HG03045 (cell line): ENCODE measurements around the gene KIAA1671.
"Not testable (repeated sequence)": the region's sequence is repeated elsewhere in the genome, so short reads cannot be mapped to it uniquely, and the experiment has no call there.

Experiments used
- ATAC-seq: cut with Tn5 transposase; IDR thresholded peaks from one replicate; pipeline ENCODE4 v1.9.1; 2021; ENCODE audit warnings: mild to moderate bottlenecking, moderate library complexity; ENCODE audit not compliant: unreplicated experiment

KIAA1671 gene

DNA sequence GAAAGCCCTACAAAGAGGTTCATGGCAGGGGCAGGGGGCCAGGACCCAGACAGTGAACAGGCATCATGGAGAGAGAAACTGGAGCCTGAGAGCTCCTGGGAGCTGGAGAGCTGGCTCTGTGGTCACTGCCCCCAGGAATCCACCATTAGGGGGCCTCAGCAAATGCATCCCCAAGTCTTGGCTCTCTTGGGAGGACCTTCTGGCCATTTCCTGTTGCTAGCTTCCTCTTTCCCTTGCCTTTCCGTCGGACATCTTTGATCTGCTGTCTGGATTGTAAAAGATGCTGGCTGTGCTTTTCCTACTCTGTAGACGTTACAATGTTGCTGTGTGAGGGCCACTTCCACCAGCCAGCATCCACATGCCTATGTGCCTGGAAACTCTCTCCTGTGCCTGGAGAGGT, 259.8 kb downstream of the KIAA1671 start:
- ATAC-seq = no peak

DNA sequence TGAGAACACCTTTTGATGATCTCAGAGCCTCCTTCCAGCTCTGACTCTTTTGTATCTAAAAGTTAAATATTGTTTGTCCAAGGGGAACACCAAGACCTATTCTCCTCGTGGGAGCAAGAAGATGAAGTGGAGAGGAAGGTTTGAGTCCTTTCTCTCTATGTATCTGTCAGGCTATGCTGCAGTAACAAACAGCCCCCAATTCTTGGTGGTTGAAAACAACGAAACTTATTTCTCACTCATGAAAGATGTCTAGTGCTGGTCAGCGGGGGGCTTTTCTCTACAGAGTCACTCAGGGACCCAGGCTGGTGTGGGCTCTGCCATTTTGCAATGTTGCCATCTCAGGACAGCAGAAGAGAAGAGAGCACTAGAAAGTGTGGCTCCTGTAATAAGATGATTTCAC, 260.7 kb downstream of the KIAA1671 start:
- ATAC-seq = no peak

DNA sequence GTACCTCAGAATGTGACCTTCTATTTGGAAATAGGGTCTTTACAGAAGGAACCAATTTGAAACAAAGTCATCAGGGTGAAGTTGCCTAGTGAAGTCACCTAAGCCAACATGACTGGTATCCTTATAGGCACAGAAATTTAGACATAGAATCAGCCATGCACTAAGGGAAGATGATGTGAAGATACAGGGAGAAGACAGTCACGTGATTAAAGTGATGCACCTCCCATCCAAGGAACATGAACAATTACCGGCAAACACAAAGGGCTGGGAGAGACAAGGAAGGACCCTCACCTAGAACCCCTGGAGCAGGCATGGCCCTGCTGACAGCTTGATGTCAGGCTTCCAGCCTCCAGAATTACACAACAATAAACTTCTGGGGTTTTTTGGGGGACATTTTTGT, 263.7 kb downstream of the KIAA1671 start:
- ATAC-seq = no peak

DNA sequence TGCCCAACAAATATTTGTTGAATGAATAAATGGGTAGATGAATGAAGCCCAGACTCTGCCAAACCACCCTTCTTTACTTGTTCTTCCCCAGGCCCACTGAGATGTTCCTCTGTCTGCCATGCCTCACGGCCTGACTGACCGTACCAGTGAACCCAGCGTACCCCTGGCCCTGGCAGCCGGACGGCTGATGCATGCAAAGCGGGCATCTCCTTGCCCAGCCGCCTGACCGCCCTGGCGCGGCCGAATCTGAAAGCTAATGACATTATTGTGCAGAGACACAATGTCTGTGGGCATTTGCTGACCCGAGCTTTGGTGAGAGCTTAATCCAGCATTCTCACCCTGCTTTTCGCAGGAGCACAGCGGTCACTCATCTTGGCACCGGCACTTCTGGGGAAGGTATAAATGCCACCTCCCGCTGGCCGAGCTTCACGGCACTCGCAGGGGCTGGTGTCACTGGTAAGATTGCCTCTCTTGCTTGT, 266.7 kb downstream of the KIAA1671 start, which contains the start of gene CRYBB2:
CRYBB2 (plus strand) TSS at position 429 of the 479 bp plus-strand sequence. CDS start 1,791 bp downstream, outside the sequence.
- ATAC-seq = no peak

DNA sequence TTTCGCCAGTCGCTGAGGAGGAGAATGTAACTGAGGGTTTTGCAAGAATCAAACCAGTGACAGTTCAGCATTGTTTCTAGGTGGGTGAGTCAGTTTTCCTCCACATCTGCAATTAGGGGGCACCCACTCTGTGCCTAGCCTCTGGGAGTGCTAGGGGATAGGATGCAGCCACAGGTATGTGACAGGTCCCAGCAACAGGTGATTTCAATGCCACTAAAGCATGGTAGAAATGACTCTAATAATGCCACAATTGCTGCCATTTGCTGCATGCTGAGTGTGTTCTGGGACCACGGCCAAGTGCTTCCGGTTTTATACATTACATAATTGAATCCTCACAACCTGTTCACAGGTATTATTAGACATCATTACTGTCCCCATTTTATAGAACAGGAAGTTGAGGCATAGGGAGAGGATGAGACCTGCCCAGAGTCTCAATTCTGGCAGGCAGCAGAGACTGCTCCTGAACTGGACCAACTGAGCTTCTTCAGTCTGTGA, 267.5 kb downstream of the KIAA1671 start:
- no peak for ATAC-seq

DNA sequence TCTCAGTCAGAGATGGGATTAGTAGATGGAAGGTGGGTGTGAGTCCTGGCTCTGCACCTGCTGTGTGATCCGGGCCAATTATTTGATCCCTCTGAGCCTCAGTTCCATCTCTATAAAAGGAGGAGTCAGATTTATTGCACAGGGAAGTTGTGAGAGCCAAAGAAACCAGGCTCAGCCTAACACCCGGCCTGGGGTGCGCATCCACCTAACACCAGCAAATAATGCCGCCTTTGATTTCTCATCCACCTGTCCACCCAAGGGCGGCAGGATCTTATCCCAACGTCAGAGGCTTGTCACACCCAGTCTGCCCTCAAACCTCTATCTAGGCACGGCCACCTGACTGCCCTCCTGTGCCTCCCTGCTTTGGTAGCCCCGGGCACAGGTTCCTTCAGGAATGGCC, 269.3 kb downstream of the KIAA1671 start:
- ATAC-seq = no peak

DNA sequence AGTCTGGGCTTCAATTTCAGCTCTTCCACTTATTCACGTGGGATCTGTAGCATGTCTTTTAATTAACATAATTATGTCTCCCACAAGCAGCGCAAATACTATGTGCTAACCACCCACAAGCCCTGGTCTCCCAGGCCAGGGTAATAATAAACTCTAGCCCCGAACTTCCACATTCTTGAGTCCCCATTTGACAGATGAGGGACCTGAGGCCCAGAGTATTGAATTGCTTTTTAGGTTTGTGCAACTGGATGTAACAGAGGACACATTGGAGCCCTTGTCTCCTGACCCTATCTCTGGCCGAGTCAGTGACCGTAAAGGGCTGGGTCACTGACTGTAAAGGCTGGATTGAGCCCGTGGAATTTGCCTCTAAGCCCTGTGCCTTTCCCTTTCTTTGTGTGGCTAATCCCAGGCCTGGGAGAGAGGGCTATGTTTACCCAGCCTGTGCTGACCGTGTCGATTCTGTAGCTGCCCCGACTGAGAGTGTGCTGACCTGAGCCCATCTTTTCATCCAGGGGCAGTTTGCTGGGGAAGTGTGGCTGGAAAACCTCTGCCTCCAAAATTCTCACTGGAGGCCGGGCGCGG, 270.8 kb downstream of the KIAA1671 start:
- no peak for ATAC-seq

DNA sequence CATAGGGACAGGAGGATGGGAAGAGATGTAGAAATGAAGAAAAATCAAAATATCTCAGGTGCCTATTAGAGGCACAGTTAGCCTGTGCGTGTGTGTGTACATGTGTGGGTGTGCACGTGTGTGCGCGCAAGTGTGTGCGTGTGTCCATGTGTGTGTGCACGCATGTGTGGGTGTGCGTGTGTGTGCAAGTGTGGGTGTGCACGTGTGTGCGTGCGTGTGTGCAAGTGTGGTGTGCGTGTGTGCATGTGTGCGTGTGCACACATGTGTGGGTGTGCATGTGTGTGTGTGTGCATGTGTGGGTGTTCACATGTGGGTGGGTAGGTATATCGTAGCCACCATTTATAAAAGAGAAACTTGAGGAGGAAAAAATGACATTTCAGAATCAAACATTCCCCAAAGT, 276.3 kb downstream of the KIAA1671 start:
- no peak for ATAC-seq

DNA sequence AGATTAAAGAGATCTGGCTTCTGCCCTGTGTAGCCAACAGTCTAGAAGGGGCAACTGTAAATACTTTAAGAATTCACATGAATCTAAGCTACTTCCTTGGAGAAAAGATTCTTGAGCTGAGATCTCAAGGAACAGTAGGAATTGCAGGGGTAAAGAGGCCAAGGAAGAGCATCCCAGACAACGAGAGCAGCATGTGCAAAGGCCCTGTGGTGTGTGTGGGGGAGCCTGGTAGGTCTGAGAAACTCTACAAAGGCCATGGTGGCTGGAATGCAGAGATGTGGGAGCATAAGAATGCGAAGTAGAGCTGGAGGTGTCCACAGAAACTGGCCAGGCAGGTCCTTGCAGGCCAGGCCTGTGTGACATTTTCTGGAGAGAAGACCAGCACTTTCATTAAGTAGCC, 278.2 kb downstream of the KIAA1671 start:
- ATAC-seq = not testable (repeated sequence)

DNA sequence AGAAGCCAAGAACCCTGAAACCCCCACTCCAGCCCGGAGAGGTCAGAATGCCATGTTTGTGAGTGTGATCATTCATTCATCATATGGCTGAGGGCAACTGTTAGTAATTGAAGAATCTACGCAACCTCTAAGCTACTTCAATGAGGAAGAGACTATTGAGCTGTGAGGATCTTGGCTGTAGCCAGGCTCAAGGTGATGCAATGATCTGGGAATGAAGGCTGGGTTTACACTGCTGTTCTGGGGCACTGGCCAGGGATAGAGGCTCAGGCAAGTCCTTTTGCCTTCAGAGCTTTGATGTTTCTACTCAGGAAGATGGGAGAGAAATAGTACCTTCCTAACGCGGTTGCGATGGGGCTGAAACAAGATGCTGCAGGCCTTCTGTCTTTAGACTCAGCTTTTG, 279.8 kb downstream of the KIAA1671 start:
- no peak for ATAC-seq

DNA sequence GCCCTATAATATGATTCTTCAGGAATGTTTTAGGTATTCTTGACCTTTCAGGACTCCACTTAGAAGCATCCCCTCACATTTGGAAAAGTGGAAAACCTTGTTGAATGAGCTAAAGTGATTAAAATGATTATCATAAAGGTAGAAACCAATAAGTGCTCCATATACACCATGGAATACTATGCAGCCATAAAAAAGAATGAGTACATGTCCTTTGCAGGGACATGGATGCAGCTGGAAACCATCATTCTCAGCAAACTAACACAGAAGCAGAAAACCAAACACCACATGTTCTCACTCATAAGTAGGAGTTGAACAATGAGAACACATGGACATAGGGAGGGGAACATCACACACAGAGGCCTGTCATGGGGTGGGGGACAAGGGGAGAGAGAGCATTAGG, 281.2 kb downstream of the KIAA1671 start:
- not testable (repeated sequence) for ATAC-seq

DNA sequence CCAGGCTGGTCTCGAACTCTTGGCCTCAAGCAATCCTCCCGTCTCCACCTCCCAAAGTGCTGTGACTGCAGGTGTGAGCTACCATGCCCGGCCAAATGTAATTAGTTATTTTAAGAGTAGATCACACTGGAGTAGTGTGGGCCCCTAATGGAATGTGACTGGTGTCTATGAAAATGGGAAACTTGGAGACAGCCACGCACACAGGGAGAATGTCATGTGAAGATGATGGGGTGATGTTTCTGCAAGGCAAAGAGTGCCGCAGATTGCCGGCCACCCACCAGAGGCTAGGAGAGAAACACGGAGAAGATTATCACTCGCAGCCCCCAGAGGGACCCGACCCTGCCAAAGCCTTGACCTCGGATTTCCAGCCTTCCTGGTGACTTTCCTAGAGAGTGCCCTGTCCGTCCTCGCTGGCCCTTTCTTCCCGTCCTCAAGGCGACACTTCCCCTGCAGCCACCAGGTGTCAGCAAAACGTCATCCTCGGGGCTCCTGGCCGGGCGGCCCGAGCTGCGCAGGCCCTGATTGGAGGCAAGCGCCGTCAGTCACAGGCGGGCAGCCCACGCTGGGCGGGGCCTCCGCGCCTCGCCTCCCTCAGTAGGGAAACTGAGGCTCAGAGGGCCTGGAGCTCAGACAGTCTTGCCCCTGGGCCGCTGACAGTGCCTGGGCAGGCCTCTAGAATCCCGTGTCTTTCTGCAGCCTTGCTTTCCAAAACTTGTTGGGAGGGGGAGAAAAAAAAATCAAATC, 283.2 kb downstream of the KIAA1671 start:
- ATAC-seq = no peak

DNA sequence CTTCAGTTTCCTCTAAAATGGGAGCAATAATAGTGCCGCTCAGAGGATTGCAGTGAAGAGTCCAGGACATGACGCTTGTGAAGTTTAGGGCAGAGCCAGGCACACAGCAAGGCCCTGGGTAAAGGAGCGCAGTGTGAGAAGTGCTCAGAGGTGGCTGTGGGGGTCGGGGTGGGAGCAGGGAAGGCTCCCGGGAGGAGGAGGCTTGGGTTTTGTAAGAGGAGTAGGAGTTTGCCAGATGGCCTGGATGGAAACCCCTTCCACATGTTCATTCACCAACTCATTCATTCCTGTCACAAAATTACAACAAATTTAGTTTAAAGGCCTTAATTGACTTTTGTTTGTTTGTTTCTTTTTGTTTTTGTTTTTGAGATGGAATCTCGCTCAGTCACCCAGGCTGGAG, 283.9 kb downstream of the KIAA1671 start:
- no peak for ATAC-seq

DNA sequence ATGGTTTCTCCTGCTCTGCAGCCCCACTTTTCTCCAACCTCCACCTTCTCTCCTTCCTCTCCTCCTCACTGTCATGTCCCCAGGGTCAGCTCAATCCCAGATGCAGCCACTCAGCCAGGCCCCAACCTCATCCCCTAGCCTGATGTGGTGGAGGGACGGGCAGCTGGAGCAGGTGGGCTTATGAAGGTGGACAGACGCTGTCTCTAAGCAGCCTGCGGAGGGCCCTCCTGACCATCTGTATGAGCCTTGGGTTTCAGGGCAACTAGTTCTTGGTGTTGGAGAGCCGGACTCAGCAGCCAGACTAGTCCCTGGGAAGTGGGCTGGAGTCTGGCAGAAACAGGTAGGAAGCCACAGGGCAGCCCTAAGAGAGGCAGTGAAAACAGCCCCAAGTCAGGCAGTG, 285.0 kb downstream of the KIAA1671 start:
- ATAC-seq = no peak

DNA sequence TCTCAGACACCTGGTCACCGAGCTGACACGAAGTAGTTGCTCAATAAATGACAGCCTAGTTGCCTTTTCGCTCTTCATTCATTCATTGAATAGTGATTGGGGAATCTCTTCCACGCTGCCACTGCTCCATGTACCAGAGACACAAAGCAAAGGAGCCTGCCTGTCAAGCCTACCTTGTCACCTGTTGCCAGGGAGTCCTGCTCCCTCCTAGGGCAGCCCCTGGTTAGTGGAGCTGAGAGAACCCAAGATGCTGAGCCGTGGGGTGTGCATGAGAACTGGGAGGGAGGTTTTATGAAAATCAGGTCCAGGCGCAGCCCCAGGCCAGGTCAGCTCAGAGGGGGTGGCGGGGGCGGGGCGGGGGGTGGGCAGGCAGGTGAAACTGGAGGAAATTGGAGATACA, 285.5 kb downstream of the KIAA1671 start:
- not testable (repeated sequence) for ATAC-seq
